Tibial artery (tissue), 4 donors: ENCODE measurements around the gene CTIF.

Experiments
- DNase-seq, 2 donors: peaks; one replicate each; pipeline ENCODE4 v3.0.0-alpha.2; 2019
- H3K27ac ChIP-seq, 2 donors: fragments of 200-600 bp; sonication (generic) in 1 of 2; 1 replicate in 1 of 2; 2 replicates in 1 of 2; pipeline ENCODE4 v1.5.1; 2018 to 2019; ENCODE audit warnings: mild to moderate bottlenecking in 1 of 2
- H3K27me3 ChIP-seq, 2 donors: fragments of 200-600 bp; sonication (generic) in 1 of 2; one replicate each; pipeline versions ENCODE4 v1.5.1 to v1.6.0; 2016 to 2019
- H3K36me3 ChIP-seq, 3 donors: fragments of 200-600 bp; sonication (generic) in 2 of 3; one replicate each; pipeline ENCODE4 v1.5.1; 2016 to 2019; ENCODE audit warnings: mild to moderate bottlenecking in 2 of 3
- H3K4me1 ChIP-seq, 4 donors: fragments of 200-600 bp; sonication (generic) in 2 of 4; 1 replicate in 3 of 4; 2 replicates in 1 of 4; pipeline ENCODE4 v1.5.1; 2016 to 2019
- H3K4me3 ChIP-seq, 2 donors: fragments of 200-600 bp; sonication (generic) in 1 of 2; 1 replicate in 1 of 2; 2 replicates in 1 of 2; pipeline ENCODE4 v1.5.1; 2018 to 2019; ENCODE audit warnings: mild to moderate bottlenecking in 2 of 2
- H3K9me3 ChIP-seq, 3 donors: fragments of 200-600 bp; sonication (generic) in 1 of 3; one replicate each; pipeline ENCODE4 v1.5.1; 2016 to 2019
- intact Hi-C: fragments of 100-400 bp; cut with DNase I; formaldehyde crosslinking; loops from one replicate; pipeline ENCODE4 v1.15.0; 2023; ENCODE audit warnings: low total_unique reads
- TF ChIP-seq, protein P1 (sequence below), 2 experiments: fragments of 200-600 bp in 1 of 2; fragments of 450-650 bp in 1 of 2; IDR thresholded peaks; one replicate each; pipeline ENCODE4 v1.5.1; 2017 to 2019; ENCODE audit warnings: antibody characterized with exemption in 2 of 2, mild to moderate bottlenecking in 1 of 2, moderate library complexity in 1 of 2

The CTIF gene

GRCh38 chr18:48540251-48541025, 1.6 kb downstream of the CTIF start:
- peak; percentile 80 to 89 for DNase-seq
- intact Hi-C loops, result no loop called here
- peaks cover 0 to 49% (median 29%) of the 10 kb centered on the region in 4 donors for H3K4me1 ChIP-seq
- H3K27me3 ChIP-seq, result no peaks in the 10 kb centered on the region
- TF ChIP-seq, protein P1, sequence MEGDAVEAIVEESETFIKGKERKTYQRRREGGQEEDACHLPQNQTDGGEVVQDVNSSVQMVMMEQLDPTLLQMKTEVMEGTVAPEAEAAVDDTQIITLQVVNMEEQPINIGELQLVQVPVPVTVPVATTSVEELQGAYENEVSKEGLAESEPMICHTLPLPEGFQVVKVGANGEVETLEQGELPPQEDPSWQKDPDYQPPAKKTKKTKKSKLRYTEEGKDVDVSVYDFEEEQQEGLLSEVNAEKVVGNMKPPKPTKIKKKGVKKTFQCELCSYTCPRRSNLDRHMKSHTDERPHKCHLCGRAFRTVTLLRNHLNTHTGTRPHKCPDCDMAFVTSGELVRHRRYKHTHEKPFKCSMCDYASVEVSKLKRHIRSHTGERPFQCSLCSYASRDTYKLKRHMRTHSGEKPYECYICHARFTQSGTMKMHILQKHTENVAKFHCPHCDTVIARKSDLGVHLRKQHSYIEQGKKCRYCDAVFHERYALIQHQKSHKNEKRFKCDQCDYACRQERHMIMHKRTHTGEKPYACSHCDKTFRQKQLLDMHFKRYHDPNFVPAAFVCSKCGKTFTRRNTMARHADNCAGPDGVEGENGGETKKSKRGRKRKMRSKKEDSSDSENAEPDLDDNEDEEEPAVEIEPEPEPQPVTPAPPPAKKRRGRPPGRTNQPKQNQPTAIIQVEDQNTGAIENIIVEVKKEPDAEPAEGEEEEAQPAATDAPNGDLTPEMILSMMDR (IDR thresholded peaks at IDR 0.05), result peak in 1 of 2 experiments; percentile 25
- no peaks in the 10 kb centered on the region for H3K36me3 ChIP-seq
- peak overlapping the region; percentile 95 to 97 for H3K27ac ChIP-seq
- H3K9me3 ChIP-seq, result no peaks in the 10 kb centered on the region
- peak overlapping the region; percentile 90 to 97 for H3K4me3 ChIP-seq

GRCh38 chr18:48541026-48541746, 2.4 kb downstream of the CTIF start:
- peak; percentile 76 to 89 for DNase-seq
- intact Hi-C loops, result no loop called here
- TF ChIP-seq, protein P1 (IDR thresholded peaks at IDR 0.05), result no peak

DNA sequence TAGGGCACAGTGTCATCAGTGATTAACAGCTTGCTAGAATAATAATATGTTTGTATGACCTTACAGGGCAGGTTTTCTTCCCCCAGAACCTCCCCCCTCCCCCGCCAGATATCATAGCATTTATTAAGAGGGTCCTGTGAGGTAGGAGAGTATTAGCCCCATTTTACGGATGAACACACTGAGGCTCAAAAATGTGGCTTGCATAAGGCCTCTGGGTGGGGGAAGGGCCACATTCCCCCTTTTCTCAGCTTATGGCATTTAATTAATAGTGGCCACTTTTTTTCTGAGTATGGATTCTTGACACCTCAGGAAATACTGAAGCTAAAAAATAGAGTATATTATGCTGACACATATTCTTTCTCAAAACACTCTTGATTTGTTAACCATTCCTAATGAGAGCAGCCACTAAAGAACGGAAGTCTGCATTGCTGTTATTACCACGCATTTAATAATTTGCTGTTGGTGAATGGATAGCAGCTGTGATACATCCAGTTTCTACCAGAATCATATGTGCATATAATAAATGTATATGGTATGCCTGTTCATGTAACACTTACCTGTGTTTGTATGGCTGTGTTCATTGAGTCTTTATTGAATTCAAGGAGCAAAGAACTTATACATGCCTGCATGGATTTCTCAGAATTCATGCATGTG, 3.0 kb downstream of the CTIF start:
- peaks cover 0 to 63% (median 43%) of the 10 kb centered on the region in 4 donors for H3K4me1 ChIP-seq
- H3K4me3 ChIP-seq, result peak overlapping the region; percentile 90 to 97
- peak overlapping the region; percentile 95 to 97 for H3K27ac ChIP-seq
- H3K27me3 ChIP-seq, result no peaks in the 10 kb centered on the region
- H3K36me3 ChIP-seq, result no peaks in the 10 kb centered on the region
- TF ChIP-seq, protein P1 (IDR thresholded peaks at IDR 0.05), result no peak
- intact Hi-C loops, result no loop called here
- no peaks in the 10 kb centered on the region for H3K9me3 ChIP-seq
- DNase-seq, result no peak

More at GRCh38 chr18:48541026-48541746, 2.4 kb downstream of the CTIF start:
- Histone ChIP-seq H3K36me3 (no peaks in the 10 kb centered on the region), H3K9me3 (no peaks in the 10 kb centered on the region), H3K27ac (peak overlapping the region; percentile 95 to 97), H3K4me3 (peak overlapping the region; percentile 90 to 97), H3K4me1 (peaks cover 0 to 56% (median 37%) of the 10 kb centered on the region in 4 donors), H3K27me3 (no peaks in the 10 kb centered on the region)

DNA sequence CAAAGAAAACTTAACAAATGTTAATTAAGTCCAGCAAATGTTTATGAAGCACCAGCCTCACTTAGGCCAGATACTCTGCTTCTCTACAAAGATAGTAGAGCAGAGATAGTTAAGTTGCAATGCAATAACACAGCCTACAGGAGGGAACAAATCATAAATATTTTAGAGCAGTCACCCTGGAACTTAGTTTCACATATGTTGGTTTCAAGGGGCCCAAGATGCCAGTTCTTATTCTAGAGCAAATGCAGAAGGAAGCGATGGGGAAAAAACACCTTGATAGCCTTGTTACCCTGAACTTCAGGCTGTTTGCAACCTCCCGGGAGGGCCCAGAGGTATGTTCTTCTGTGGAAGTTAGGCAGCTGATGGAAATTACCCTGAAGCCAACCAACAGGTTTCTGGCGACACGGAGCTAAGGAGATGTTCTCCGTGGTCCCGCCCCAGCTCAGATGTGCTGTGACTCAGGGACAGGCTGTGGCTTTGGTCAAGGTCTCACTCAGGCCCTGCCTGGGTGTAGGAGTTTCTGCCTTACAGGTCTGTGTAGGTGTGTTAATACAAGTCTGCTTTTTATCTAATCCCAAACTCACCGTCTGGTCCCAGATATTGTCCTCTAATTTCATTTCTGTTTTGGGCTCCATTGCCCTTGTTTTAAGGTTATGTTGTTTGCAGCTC, 3.8 kb downstream of the CTIF start:
- Histone ChIP-seq H3K9me3 (no peaks in the 10 kb centered on the region), H3K4me1 (peaks cover 6 to 71% (median 50%) of the 10 kb centered on the region in 4 donors), H3K27ac (no peak overlapping the region), H3K27me3 (no peaks in the 10 kb centered on the region), H3K4me3 (no peak overlapping the region), H3K36me3 (no peaks in the 10 kb centered on the region)
- no peak for DNase-seq
- TF ChIP-seq, protein P1 (IDR thresholded peaks at IDR 0.05), result no peak
- intact Hi-C loops, result no loop called here

DNA sequence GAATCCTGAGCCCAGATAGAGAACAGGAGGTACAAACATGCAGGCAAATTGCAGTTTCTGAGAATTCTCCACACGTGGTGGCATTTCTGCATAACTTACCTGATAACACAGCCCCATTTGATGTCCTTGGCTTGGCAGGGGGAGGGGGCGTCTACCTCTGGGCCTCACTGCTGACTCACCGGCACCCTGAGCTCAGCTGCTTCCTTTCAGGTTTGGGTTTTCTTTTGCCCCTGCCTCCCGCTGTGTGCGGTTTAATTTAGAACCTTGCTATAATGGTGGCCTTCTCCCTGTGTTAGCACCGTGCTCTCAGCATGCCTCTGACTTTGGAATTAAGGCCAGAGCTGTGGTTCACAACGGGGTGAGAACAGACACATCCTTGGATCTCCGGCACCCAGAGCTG, 4.4 kb downstream of the CTIF start:
- intact Hi-C loops, result no loop called here
- DNase-seq, result no peak
- H3K4me1 ChIP-seq, result peaks cover 10 to 73% (median 55%) of the 10 kb centered on the region in 4 donors
- H3K4me3 ChIP-seq, result no peak overlapping the region
- TF ChIP-seq, protein P1 (IDR thresholded peaks at IDR 0.05), result no peak
- no peak overlapping the region for H3K27ac ChIP-seq
- no peaks in the 10 kb centered on the region for H3K9me3 ChIP-seq
- H3K27me3 ChIP-seq, result no peaks in the 10 kb centered on the region
- no peaks in the 10 kb centered on the region for H3K36me3 ChIP-seq
